Activated CD8-positive, alpha-beta T cell treated with anti-CD3 and anti-CD28 coated beads, Interleukin-2, amount 10 ng/mL, durations not matched to agents 7 days and 5 days (primary cell): ENCODE results near the gene RBM46. TPM values are rescaled to one million over a fixed set of nuclear protein-coding genes. Genes with fewer than 3 reads are reported as not detected.
"Not testable (repeated sequence)": the region's sequence is repeated elsewhere in the genome, so short reads cannot be mapped to it uniquely, and the experiment has no call there.

Source experiments
- ATAC-seq: fragments of 150-1000 bp; cut with Tn5 transposase; one replicate; pipeline ENCODE4 v1.10.0; 2021; ENCODE audit warnings: moderate library complexity
- CTCF ChIA-PET: fragments of 350-600 bp; sonication (Branson Sonifier 250); formaldehyde crosslinking; loops from one replicate; lab custom pipeline; 2021; ENCODE audit warnings: antibody characterized with exemption; lab: Charles Lee
- POLR2A ChIA-PET: fragments of 350-600 bp; sonication (Branson Sonifier 250); formaldehyde crosslinking; loops from one replicate; lab custom pipeline; 2021; ENCODE audit warnings: antibody characterized with exemption; lab: Charles Lee
- DNase-seq: peaks from one replicate; pipeline ENCODE4 v3.0.0-alpha.2; 2020
- H3K27ac Mint-ChIP-seq: one replicate; pipeline ENCODE4 v1.8.0; 2021; ENCODE audit warnings: mild to moderate bottlenecking, mixed read lengths
- H3K27me3 Mint-ChIP-seq: one replicate; pipeline ENCODE4 v1.8.0; 2021; ENCODE audit warnings: low read depth, mixed read lengths
- H3K36me3 Mint-ChIP-seq: one replicate; pipeline ENCODE4 v1.8.0; 2021; ENCODE audit warnings: low read depth, mixed read lengths
- H3K4me1 Mint-ChIP-seq: one replicate; pipeline ENCODE4 v1.8.0; 2021; ENCODE audit warnings: low read depth, mixed read lengths
- H3K4me3 Mint-ChIP-seq: one replicate; pipeline ENCODE4 v1.8.0; 2021; ENCODE audit warnings: mild to moderate bottlenecking, mixed read lengths
- H3K9me3 Mint-ChIP-seq: one replicate; pipeline ENCODE4 v1.8.0; 2022; ENCODE audit warnings: mixed read lengths; ENCODE audit not compliant: insufficient read depth
- total RNA-seq, 2 experiments: library from RNA; stranded (reverse); gene quantifications; one replicate each; pipeline ENCODE4 v1.2.3, GENCODE V29; 2021

The RBM46 gene
- total RNA-seq, 2 experiments from 2014 or later = not detected

- H3K9me3 Mint-ChIP-seq = no peaks in the 10 kb centered on the region
- H3K27me3 Mint-ChIP-seq = no peaks in the 10 kb centered on the region
- no peak overlapping the region for H3K4me3 Mint-ChIP-seq
- no peaks in the 10 kb centered on the region for H3K4me1 Mint-ChIP-seq
- POLR2A ChIA-PET = no interaction called here
- no peak for ATAC-seq
- H3K36me3 Mint-ChIP-seq = no peaks in the 10 kb centered on the region
- CTCF ChIA-PET = no interaction called here
- DNase-seq = no peak
- no peak overlapping the region for H3K27ac Mint-ChIP-seq
Measured at GRCh38 chr4:154858166-154858565, 77.1 kb downstream of the RBM46 start.

DNA sequence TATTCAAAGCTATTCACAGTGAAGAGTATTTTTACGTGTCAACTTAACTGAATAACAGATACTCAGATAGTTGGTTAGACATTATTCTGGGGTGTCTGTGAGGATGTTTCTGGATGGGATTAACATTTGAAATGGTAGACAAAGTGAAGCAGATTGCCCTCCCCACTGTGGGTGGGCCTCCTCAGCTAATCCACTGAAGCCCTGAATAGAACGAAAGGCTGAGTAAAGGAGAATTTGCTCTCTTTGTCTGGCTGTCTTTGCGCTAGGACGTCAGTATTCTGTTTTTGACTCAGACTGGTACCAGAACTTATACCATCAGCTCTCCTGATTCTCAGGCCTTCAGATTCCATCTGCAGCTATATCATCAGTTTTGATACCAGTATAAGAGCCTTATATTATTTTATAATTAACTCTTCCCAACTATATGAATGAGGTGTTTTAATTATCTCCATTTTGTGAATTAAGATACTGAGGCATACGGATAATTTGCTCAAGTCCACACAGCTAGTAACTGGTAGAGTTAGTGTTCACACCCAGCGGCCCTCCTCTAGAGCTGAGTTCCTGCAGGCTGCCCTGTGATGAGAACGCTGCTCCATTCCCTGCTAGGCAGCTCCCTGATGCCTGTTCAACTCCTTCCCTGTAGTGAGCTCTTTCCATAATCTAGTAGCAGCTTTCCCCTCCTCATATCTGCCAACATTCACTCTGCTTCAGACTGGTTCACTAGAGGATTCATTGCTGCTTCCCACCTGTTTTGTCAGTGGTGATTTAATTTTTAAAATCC, 87.5 kb downstream of the RBM46 start:
- no peak overlapping the region for H3K27ac Mint-ChIP-seq
- ChIA-PET POLR2A (no interaction called here), CTCF (interaction anchor here (0.6 kb wide), 1 partner anchor 180 kb away, joined by 3 read pairs; no protein-coding TSS in a partner anchor)
- H3K4me3 Mint-ChIP-seq = no peak overlapping the region
- H3K4me1 Mint-ChIP-seq = no peaks in the 10 kb centered on the region
- no peaks in the 10 kb centered on the region for H3K36me3 Mint-ChIP-seq
- H3K9me3 Mint-ChIP-seq = peaks cover 8% of the 10 kb centered on the region
- DNase-seq (no peak), ATAC-seq (no peak)
- H3K27me3 Mint-ChIP-seq = no peaks in the 10 kb centered on the region

DNA sequence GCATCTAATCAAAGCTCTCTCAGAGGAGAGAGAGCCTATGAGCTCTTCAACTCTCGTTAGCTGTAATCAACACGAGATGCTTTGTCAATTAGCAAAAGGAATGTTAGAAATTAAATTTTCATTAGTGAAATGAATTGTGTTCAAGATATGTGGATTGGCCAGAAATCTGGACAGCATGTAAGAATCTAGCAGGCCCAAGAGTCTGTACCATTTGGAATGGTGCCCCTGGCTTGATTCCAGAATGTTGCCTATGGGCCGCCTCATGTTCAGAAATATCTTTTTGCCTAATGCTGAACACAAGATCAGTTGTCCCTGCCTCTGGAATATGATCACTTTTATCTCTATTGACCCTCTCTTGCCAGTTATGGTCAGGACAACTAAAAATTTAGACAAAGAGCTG, 88.2 kb downstream of the RBM46 start:
- no peak for ATAC-seq

GRCh38 chr4:154872198-154872597, 91.1 kb downstream of the RBM46 start:
- no peaks in the 10 kb centered on the region for H3K4me1 Mint-ChIP-seq
- H3K36me3 Mint-ChIP-seq = no peaks in the 10 kb centered on the region
- H3K9me3 Mint-ChIP-seq = peaks cover 16% of the 10 kb centered on the region
- H3K27me3 Mint-ChIP-seq = no peaks in the 10 kb centered on the region
- H3K27ac Mint-ChIP-seq = no peak overlapping the region
- POLR2A ChIA-PET = interaction anchor here (0.6 kb wide), 1 partner anchor 149 kb away, joined by 3 read pairs; no protein-coding TSS in a partner anchor
- no peak for ATAC-seq
- no peak for DNase-seq
- CTCF ChIA-PET = no interaction called here
- no peak overlapping the region for H3K4me3 Mint-ChIP-seq

More for the DNA sequence above, 88.2 kb downstream of the RBM46 start:
- ChIA-PET POLR2A (no interaction called here), CTCF (no interaction called here)
- Mint-ChIP-seq H3K27me3 (no peaks in the 10 kb centered on the region), H3K4me3 (no peak overlapping the region), H3K9me3 (peaks cover 15% of the 10 kb centered on the region), H3K4me1 (no peaks in the 10 kb centered on the region), H3K27ac (no peak overlapping the region), H3K36me3 (no peaks in the 10 kb centered on the region)
- DNase-seq = no peak

DNA sequence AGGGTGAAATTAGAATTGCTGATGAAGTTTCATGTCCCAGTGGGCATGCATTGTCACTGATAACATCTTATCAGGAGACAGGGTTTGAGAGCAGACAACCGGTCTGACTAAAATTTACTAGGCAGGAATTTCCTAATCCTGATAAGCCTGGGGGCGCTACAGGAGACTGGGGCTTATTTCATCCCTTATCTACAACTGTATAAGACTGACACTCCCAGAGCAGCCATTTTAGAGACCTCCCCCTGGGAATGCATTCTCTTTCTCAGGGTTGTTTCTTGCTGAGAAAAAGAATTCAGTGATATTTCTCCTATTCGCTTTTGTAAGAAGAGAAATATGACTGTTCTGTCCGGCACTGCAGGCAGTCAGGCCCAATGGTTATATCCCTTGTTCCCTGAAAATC, 93.0 kb downstream of the RBM46 start:
- H3K4me1 Mint-ChIP-seq, POLR2A ChIA-PET, CTCF ChIA-PET, DNase-seq, H3K36me3 Mint-ChIP-seq, H3K27ac Mint-ChIP-seq, H3K27me3 Mint-ChIP-seq, ATAC-seq, H3K4me3 Mint-ChIP-seq: not testable (repeated sequence)
- peaks cover 16% of the 10 kb centered on the region for H3K9me3 Mint-ChIP-seq

DNA sequence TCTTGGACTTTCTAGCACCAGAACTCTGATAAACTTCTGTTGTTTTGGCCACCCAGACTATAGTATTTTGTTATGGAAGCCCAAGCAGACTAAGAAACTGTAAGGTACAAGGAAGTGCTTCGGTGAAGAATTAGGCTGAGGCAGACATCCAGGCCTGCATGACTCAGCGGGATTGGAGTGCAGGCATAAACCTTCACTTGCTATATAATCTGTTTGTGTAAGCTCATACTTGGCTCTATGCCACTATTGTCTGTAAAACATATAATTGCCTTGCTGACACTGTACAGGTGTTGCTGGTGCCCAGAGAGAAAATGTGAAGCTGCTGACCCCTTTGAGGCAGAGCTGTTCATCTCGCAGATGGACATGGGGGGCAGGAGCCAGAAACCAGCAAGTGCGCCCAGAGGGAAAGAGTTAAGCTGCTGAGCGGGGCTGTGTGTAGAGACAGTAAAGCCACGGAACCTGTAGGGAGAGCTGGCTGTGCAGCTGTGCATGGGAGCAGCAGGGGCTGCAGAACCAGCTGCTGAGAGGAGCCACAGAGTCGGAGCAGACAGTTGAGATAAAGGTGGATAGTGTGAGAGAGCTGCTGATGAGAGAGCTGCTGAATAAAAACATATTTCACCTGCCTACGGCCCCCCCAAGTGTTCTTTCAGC, 96.2 kb downstream of the RBM46 start:
- Mint-ChIP-seq H3K4me1 (no peaks in the 10 kb centered on the region), H3K36me3 (no peaks in the 10 kb centered on the region), H3K27ac (no peak overlapping the region), H3K9me3 (peaks cover 16% of the 10 kb centered on the region), H3K4me3 (no peak overlapping the region), H3K27me3 (no peaks in the 10 kb centered on the region)
- ChIA-PET POLR2A (no interaction called here), CTCF (no interaction called here)
- ATAC-seq (no peak), DNase-seq (no peak)

Other genes starting within 250 kb of the RBM46 start
- gene PLRG1, start 230.9 kb upstream of the RBM46 start, total RNA-seq = 10 to 100 TPM; 80.1 to 82.6 TPM
- not detected for gene FGB, start 218.3 kb upstream of the RBM46 start, total RNA-seq
- not detected for gene FGA, start 190.5 kb upstream of the RBM46 start, total RNA-seq
- not detected for gene FGG, start 168.6 kb upstream of the RBM46 start, total RNA-seq
- gene LRAT, start 37.3 kb upstream of the RBM46 start, total RNA-seq = not detected